ENCODE measurements around the gene MMAB.
A peak's percentile ranks its signal among the peaks of the same experiment; 100 is the strongest.

The MMAB gene

DNA sequence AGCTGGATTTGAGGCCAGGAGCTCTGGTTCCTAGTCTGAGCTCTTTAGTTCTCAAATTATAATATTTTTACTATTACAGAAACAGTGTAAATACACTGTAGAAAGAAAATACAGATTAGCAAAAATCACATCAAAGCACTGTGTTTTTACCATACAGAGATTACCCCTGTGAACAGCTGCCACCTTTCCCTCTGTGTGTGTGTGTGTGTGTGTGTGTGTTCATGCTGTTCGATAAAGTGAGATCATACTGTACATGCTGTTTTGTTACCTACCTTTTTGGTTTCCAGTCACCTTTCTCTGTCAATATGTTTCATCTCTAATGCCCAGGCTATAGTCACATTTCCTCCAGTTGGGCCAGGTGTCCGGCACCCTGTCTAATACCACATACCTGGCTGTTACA is 27.2 kb upstream of the MMAB start:
- Histone ChIP-seq H2BK5ac (ENCODE audit: low read length) (no peak overlapping the region), H3K9ac (ENCODE audit: low read depth, low read length, poor library complexity) (no peak overlapping the region), H2BK12ac (ENCODE audit: low read length) (no peak overlapping the region), H2AFZ (ENCODE audit: low read length) (no peak overlapping the region), H3K14ac (ENCODE audit: low read length) (no peak overlapping the region), H3K79me1 (ENCODE audit: low read depth, low read length) (no peaks in the 10 kb centered on the region), H2AK5ac (ENCODE audit: low read depth, low read length) (peak overlapping the region; percentile 52), H4K91ac (ENCODE audit: low read depth, low read length, poor library complexity) (no peak overlapping the region), H3K4me1 (ENCODE audit: control insufficient read depth in 2 of 2, insufficient read depth in 1 of 2, low read depth in 1 of 2, low read length in 2 of 2) (peaks cover 8 to 23% of the 10 kb centered on the region in 2 donors), H3K4ac (ENCODE audit: low read length) (no peak overlapping the region), H3K27ac (replicated peaks; ENCODE audit: low read length) (no peak overlapping the region), H3K18ac (ENCODE audit: low read length) (no peak overlapping the region), H2BK15ac (ENCODE audit: low read length) (peak overlapping the region; percentile 71), H3K27me3 (ENCODE audit: control insufficient read depth in 3 of 3, insufficient read depth in 3 of 3, low read depth in 1 of 3, low read length in 3 of 3) (peaks cover 0 to 10% (median 0%) of the 10 kb centered on the region in 3 experiments), H3K4me3 (ENCODE audit: low read length in 2 of 2) (no peak overlapping the region), H3K4me2 (ENCODE audit: insufficient read depth, low read length, poor library complexity, severe bottlenecking) (no peak overlapping the region), H3K23ac (ENCODE audit: low read depth, low read length, poor library complexity) (no peak overlapping the region), H3K9me3 (replicated peaks in 1 of 2; ENCODE audit: control insufficient read depth in 2 of 2, insufficient read depth in 1 of 2, low read depth in 1 of 2, low read length in 2 of 2) (no peaks in the 10 kb centered on the region), H4K8ac (ENCODE audit: low read depth, low read length) (no peak overlapping the region), H3K36me3 (replicated peaks in 1 of 2; ENCODE audit: control insufficient read depth in 2 of 2, insufficient read depth in 2 of 2, low read length in 2 of 2) (peaks cover 8 to 18% of the 10 kb centered on the region in 2 donors), H2BK120ac (ENCODE audit: low read depth, low read length) (no peak overlapping the region)
- no CpG with 5 or more reads among the region's 2 CpGs for WGBS, 2 donors (ENCODE audit: extremely low coverage in 2 of 2, insufficient read length in 2 of 2, insufficient replicate concordance in 1 of 2)
- DNase-seq (ENCODE audit: low spot score) = no peak

DNA sequence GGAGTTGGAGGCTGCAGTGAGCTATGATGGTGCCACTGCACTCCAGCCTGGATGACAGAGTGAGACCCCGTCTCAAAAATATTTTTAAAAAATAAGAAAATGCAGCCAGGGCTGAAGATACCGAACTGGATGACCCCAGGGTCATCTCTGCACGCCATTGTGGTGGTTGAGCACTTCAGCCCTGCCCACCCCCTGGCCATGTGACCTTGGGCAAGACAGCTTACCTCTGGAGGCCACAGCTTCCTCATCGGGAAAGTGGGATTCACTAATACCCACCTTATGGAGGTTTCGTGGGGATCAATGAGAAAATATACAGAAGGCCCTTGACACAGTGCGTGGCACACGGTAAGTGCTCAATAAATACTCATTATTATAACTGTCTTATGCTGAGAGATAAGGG is 25.8 kb upstream of the MMAB start:
- H3K36me3 ChIP-seq (replicated peaks in 1 of 2; ENCODE audit: control insufficient read depth in 2 of 2, insufficient read depth in 2 of 2, low read length in 2 of 2) = peaks cover 19 to 32% of the 10 kb centered on the region in 2 donors
- no peaks in the 10 kb centered on the region for H3K9me3 ChIP-seq (replicated peaks in 1 of 2; ENCODE audit: control insufficient read depth in 2 of 2, insufficient read depth in 1 of 2, low read depth in 1 of 2, low read length in 2 of 2)
- H4K91ac ChIP-seq (ENCODE audit: low read depth, low read length, poor library complexity) = no peak overlapping the region
- H3K9ac ChIP-seq (ENCODE audit: low read depth, low read length, poor library complexity) = no peak overlapping the region
- H3K14ac ChIP-seq (ENCODE audit: low read length) = no peak overlapping the region
- no peak for DNase-seq (ENCODE audit: low spot score)
- H3K79me1 ChIP-seq (ENCODE audit: low read depth, low read length) = no peaks in the 10 kb centered on the region
- H3K4me3 ChIP-seq (ENCODE audit: low read length in 2 of 2) = no peak overlapping the region
- peaks cover 0 to 3% (median 0%) of the 10 kb centered on the region in 3 experiments for H3K27me3 ChIP-seq (ENCODE audit: control insufficient read depth in 3 of 3, insufficient read depth in 3 of 3, low read depth in 1 of 3, low read length in 3 of 3)
- no peak overlapping the region for H3K4me2 ChIP-seq (ENCODE audit: insufficient read depth, low read length, poor library complexity, severe bottlenecking)
- H2BK15ac ChIP-seq (ENCODE audit: low read length) = no peak overlapping the region
- no peak overlapping the region for H2AFZ ChIP-seq (ENCODE audit: low read length)
- no peak overlapping the region for H2BK120ac ChIP-seq (ENCODE audit: low read depth, low read length)
- no peak overlapping the region for H3K4ac ChIP-seq (ENCODE audit: low read length)
- H4K8ac ChIP-seq (ENCODE audit: low read depth, low read length) = no peak overlapping the region
- peaks cover 8 to 15% of the 10 kb centered on the region in 2 donors for H3K4me1 ChIP-seq (ENCODE audit: control insufficient read depth in 2 of 2, insufficient read depth in 1 of 2, low read depth in 1 of 2, low read length in 2 of 2)
- WGBS, 2 donors (ENCODE audit: extremely low coverage in 2 of 2, insufficient read length in 2 of 2, insufficient replicate concordance in 1 of 2) = no CpG with 5 or more reads among the region's 7 CpGs
- no peak overlapping the region for H3K18ac ChIP-seq (ENCODE audit: low read length)
- H2BK5ac ChIP-seq (ENCODE audit: low read length) = peak overlapping the region; percentile 84
- H3K23ac ChIP-seq (ENCODE audit: low read depth, low read length, poor library complexity) = no peak overlapping the region
- H3K27ac ChIP-seq (replicated peaks; ENCODE audit: low read length) = no peak overlapping the region
- H2AK5ac ChIP-seq (ENCODE audit: low read depth, low read length) = peak overlapping the region; percentile 17
- H2BK12ac ChIP-seq (ENCODE audit: low read length) = no peak overlapping the region

GRCh38 chr12:109598428-109598854 is 25.1 kb upstream of the MMAB start:
- Histone ChIP-seq H4K8ac (ENCODE audit: low read depth, low read length) (no peak overlapping the region), H2BK5ac (ENCODE audit: low read length) (peak overlapping the region; percentile 84), H3K9ac (ENCODE audit: low read depth, low read length, poor library complexity) (peak overlapping the region; percentile 26), H3K23ac (ENCODE audit: low read depth, low read length, poor library complexity) (peak overlapping the region; percentile 38), H3K4me2 (ENCODE audit: insufficient read depth, low read length, poor library complexity, severe bottlenecking) (no peak overlapping the region), H3K36me3 (replicated peaks in 1 of 2; ENCODE audit: control insufficient read depth in 2 of 2, insufficient read depth in 2 of 2, low read length in 2 of 2) (peaks cover 19 to 38% of the 10 kb centered on the region in 2 donors), H4K91ac (ENCODE audit: low read depth, low read length, poor library complexity) (peak overlapping the region; percentile 25), H2AK5ac (ENCODE audit: low read depth, low read length) (peak overlapping the region; percentile 92), H3K4me1 (ENCODE audit: control insufficient read depth in 2 of 2, insufficient read depth in 1 of 2, low read depth in 1 of 2, low read length in 2 of 2) (peaks cover 8 to 15% of the 10 kb centered on the region in 2 donors), H3K79me1 (ENCODE audit: low read depth, low read length) (no peaks in the 10 kb centered on the region), H3K18ac (ENCODE audit: low read length) (peak overlapping the region; percentile 96), H2BK15ac (ENCODE audit: low read length) (peak overlapping the region; percentile 99), H3K4ac (ENCODE audit: low read length) (peak overlapping the region; percentile 67), H3K14ac (ENCODE audit: low read length) (no peak overlapping the region), H3K27ac (replicated peaks; ENCODE audit: low read length) (no peak overlapping the region), H3K4me3 (ENCODE audit: low read length in 2 of 2) (no peak overlapping the region), H2BK120ac (ENCODE audit: low read depth, low read length) (no peak overlapping the region), H3K9me3 (replicated peaks in 1 of 2; ENCODE audit: control insufficient read depth in 2 of 2, insufficient read depth in 1 of 2, low read depth in 1 of 2, low read length in 2 of 2) (no peaks in the 10 kb centered on the region), H2AFZ (ENCODE audit: low read length) (no peak overlapping the region), H3K27me3 (ENCODE audit: control insufficient read depth in 3 of 3, insufficient read depth in 3 of 3, low read depth in 1 of 3, low read length in 3 of 3) (no peaks in the 10 kb centered on the region), H2BK12ac (ENCODE audit: low read length) (peak overlapping the region; percentile 68)
- no peak for DNase-seq (ENCODE audit: low spot score)
- WGBS, 2 donors (ENCODE audit: extremely low coverage in 2 of 2, insufficient read length in 2 of 2, insufficient replicate concordance in 1 of 2) = no CpG with 5 or more reads among the region's 11 CpGs

DNA sequence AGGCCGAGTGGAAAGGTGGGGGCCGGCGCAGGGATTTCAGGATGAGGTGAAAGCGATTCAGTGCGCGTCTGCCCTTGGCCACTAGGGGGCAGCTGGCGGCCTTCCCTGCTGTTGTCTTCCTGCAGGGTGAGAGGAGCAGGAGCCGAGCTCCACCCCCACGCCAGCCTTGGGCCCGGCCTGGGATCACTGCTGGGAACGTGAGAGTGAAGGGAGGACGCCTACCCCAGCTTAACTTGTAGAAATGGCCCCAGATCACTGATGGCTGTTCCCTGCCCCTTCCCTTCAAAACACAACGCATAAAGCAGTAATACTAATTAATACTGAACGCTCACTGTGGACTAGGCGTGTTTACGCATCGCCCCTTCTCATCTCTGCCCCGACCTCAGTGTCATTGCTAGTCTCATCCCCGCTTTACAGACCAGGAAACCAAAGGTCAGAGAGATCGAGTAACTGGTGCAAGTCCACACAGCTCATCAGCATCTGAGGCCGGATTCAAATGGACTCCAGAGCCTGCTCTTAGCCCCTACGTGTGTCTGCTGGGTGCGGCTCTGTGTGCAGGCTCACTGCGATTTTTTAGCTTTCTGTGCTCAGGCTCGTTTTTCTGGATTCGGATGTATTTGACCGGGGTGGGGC is 24.6 kb upstream of the MMAB start:
- Histone ChIP-seq H4K91ac (ENCODE audit: low read depth, low read length, poor library complexity) (no peak overlapping the region), H4K8ac (ENCODE audit: low read depth, low read length) (no peak overlapping the region), H2BK5ac (ENCODE audit: low read length) (peak overlapping the region; percentile 84), H3K9me3 (replicated peaks in 1 of 2; ENCODE audit: control insufficient read depth in 2 of 2, insufficient read depth in 1 of 2, low read depth in 1 of 2, low read length in 2 of 2) (no peaks in the 10 kb centered on the region), H3K79me1 (ENCODE audit: low read depth, low read length) (no peaks in the 10 kb centered on the region), H3K27ac (replicated peaks; ENCODE audit: low read length) (peak overlapping the region; percentile 5), H3K36me3 (replicated peaks in 1 of 2; ENCODE audit: control insufficient read depth in 2 of 2, insufficient read depth in 2 of 2, low read length in 2 of 2) (peaks cover 24 to 44% of the 10 kb centered on the region in 2 donors), H2BK12ac (ENCODE audit: low read length) (no peak overlapping the region), H3K9ac (ENCODE audit: low read depth, low read length, poor library complexity) (no peak overlapping the region), H3K14ac (ENCODE audit: low read length) (no peak overlapping the region), H2BK15ac (ENCODE audit: low read length) (peak overlapping the region; percentile 99), H3K23ac (ENCODE audit: low read depth, low read length, poor library complexity) (no peak overlapping the region), H3K4ac (ENCODE audit: low read length) (no peak overlapping the region), H3K4me1 (ENCODE audit: control insufficient read depth in 2 of 2, insufficient read depth in 1 of 2, low read depth in 1 of 2, low read length in 2 of 2) (peaks cover 8 to 14% of the 10 kb centered on the region in 2 donors), H3K4me2 (ENCODE audit: insufficient read depth, low read length, poor library complexity, severe bottlenecking) (no peak overlapping the region), H3K18ac (ENCODE audit: low read length) (peak overlapping the region; percentile 96), H2BK120ac (ENCODE audit: low read depth, low read length) (no peak overlapping the region), H3K4me3 (ENCODE audit: low read length in 2 of 2) (no peak overlapping the region), H2AFZ (ENCODE audit: low read length) (peak overlapping the region; percentile 5), H3K27me3 (ENCODE audit: control insufficient read depth in 3 of 3, insufficient read depth in 3 of 3, low read depth in 1 of 3, low read length in 3 of 3) (no peaks in the 10 kb centered on the region), H2AK5ac (ENCODE audit: low read depth, low read length) (peak overlapping the region; percentile 89)
- peak; percentile 85 for DNase-seq (ENCODE audit: low spot score)
- WGBS, 2 donors (ENCODE audit: extremely low coverage in 2 of 2, insufficient read length in 2 of 2, insufficient replicate concordance in 1 of 2) = no CpG with 5 or more reads among the region's 27 CpGs
